BLaER1 (cell line): ENCODE data around the gene ERC2.
"Not testable (repeated sequence)": the region's sequence is repeated elsewhere in the genome, so short reads cannot be mapped to it uniquely, and the experiment has no call there.

Experiments used
- H3K27ac ChIP-seq: shearing (Covaris generic); formaldehyde crosslinking; 2 replicates; pipeline ENCODE4 v1.8.1; 2022
- H3K27me3 ChIP-seq: shearing (Covaris generic); formaldehyde crosslinking; 2 replicates; pipeline ENCODE4 v1.8.1; 2022
- H3K36me3 ChIP-seq: shearing (Covaris generic); formaldehyde crosslinking; 2 replicates; pipeline ENCODE4 v1.8.1; 2022
- H3K4me1 ChIP-seq: shearing (Covaris generic); formaldehyde crosslinking; 2 replicates; pipeline ENCODE4 v1.8.1; 2022
- H3K4me2 ChIP-seq: shearing (Covaris generic); formaldehyde crosslinking; 2 replicates; pipeline ENCODE4 v1.8.1; 2022
- H3K4me3 ChIP-seq: shearing (Covaris generic); formaldehyde crosslinking; 2 replicates; pipeline ENCODE4 v1.8.1; 2022
- H3K9ac ChIP-seq: shearing (Covaris generic); formaldehyde crosslinking; 2 replicates; pipeline ENCODE4 v1.8.1; 2022
- H3K9me3 ChIP-seq: shearing (Covaris generic); formaldehyde crosslinking; 2 replicates; pipeline ENCODE4 v1.8.1; 2022
- H4K20me1 ChIP-seq: shearing (Covaris generic); formaldehyde crosslinking; 2 replicates; pipeline ENCODE4 v1.8.1; 2022
- Cebpa-rat ChIP-seq: shearing (Covaris generic); IDR thresholded peaks from 2 replicates; pipeline ENCODE4 v1.8.1; 2022

The ERC2 gene

DNA sequence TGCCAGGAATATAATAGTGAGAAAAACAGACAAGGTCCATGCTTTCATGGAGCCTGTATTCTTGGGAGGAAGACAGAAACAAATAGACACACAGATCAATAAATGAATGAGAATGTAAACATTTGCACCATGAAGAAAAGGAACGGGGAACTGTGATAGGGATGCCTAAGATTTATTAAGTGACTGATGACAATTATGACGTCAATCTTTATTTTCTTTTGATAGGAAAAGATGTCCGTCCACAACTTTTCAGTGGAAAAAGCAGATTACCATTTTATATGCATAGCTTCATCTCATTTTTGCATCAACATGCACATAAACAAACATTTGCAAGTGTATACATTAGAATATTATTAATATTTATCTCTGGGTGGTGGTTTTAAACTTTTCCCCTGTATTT, 953.3 kb downstream of the ERC2 start:
- Histone ChIP-seq H3K27me3 (no peaks in the 10 kb centered on the region), H3K4me1 (no peaks in the 10 kb centered on the region), H3K36me3 (no peaks in the 10 kb centered on the region), H3K4me2 (no peak overlapping the region), H3K9me3 (no peaks in the 10 kb centered on the region), H4K20me1 (no peaks in the 10 kb centered on the region), H3K27ac (no peak overlapping the region), H3K4me3 (no peak overlapping the region), H3K9ac (no peak overlapping the region)
- no peak for TF ChIP-seq Cebpa-rat

GRCh38 chr3:55512571-55513343, 955.5 kb downstream of the ERC2 start:
- H3K4me3 ChIP-seq: no peak overlapping the region
- no peak overlapping the region for H3K27ac ChIP-seq
- H3K9me3 ChIP-seq: no peaks in the 10 kb centered on the region
- no peak for TF ChIP-seq Cebpa-rat
- H3K4me2 ChIP-seq: no peak overlapping the region
- no peaks in the 10 kb centered on the region for H3K4me1 ChIP-seq
- H3K9ac ChIP-seq: no peak overlapping the region
- no peaks in the 10 kb centered on the region for H4K20me1 ChIP-seq
- no peaks in the 10 kb centered on the region for H3K27me3 ChIP-seq
- H3K36me3 ChIP-seq: no peaks in the 10 kb centered on the region

DNA sequence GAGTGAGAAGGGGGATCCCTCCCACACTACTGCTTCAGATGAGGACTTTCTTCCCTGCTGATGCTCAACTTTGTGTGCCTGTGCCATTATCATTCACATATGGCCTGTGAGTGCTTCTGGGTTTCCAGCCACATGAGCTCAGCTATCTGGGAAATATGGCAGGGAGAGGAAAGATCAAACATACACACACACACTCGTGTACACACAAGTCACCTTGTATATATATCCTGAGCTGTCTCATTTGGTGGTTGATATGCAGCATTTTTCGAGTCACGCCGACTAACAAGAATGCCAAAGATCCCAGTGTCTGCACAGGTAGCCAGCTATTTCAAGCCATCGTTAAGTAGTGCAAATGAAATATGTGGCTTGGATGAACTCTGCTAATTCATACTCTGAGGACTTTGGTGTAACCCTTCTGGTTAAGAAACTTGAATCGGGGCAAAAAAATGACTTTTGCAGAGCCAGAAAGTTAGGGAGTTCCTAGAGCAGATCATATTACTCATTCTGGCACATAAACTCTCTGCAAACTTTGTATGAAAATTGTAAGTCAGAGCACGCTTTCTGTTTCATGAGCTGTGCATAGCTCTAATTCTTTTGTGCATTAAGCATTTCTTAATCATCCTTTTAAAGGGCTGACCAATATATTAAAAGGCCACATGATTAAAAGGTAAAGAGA, 956.2 kb downstream of the ERC2 start:
- Histone ChIP-seq H3K27me3 (no peaks in the 10 kb centered on the region), H3K9ac (no peak overlapping the region), H4K20me1 (no peaks in the 10 kb centered on the region), H3K27ac (no peak overlapping the region), H3K36me3 (no peaks in the 10 kb centered on the region), H3K4me1 (no peaks in the 10 kb centered on the region), H3K9me3 (no peaks in the 10 kb centered on the region), H3K4me3 (no peak overlapping the region), H3K4me2 (no peak overlapping the region)
- TF ChIP-seq Cebpa-rat: no peak

DNA sequence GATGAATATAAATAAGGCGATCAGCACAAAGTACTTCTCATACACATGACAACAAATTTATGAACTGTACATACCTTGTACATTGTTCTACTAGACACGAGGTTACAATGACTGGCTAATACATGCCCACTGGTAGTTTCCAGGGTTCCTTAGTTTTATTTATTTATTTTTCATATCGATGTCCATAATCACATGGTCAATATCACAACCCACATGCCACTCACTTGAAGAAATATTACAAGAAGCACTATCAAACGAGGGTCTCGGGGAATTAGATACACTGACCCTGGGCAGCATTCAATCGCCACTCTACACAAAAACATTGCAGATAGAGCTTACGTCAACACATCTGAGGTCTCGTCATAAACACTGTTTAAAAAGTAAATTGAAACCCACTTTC, 959.9 kb downstream of the ERC2 start:
- no peak overlapping the region for H3K27ac ChIP-seq
- no peak overlapping the region for H3K9ac ChIP-seq
- H3K4me3 ChIP-seq: no peak overlapping the region
- H4K20me1 ChIP-seq: no peaks in the 10 kb centered on the region
- no peaks in the 10 kb centered on the region for H3K36me3 ChIP-seq
- H3K4me2 ChIP-seq: no peak overlapping the region
- no peaks in the 10 kb centered on the region for H3K27me3 ChIP-seq
- no peak for TF ChIP-seq Cebpa-rat
- no peaks in the 10 kb centered on the region for H3K9me3 ChIP-seq
- no peaks in the 10 kb centered on the region for H3K4me1 ChIP-seq

DNA sequence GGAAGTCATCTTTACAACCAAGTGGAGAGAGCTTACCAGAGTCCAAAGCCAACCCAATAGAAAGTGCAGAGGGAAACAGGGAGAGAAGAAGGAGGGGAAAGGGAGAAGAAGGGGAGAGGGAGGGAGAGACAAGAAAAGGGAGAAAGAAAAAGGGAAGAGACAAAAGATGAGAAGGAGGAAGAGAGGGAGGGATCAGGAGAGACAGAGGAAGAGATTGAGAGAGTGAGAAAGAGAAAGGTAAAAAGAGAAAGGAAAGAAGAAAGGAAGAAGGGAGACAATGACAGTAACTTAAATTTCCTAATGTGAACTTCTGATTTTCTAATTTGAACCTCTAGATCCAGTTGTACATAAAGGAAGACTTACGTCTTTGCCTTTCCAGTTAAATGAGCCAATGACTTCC, 960.5 kb downstream of the ERC2 start:
- TF ChIP-seq Cebpa-rat: no peak
- H3K4me2 ChIP-seq: no peak overlapping the region
- no peaks in the 10 kb centered on the region for H3K36me3 ChIP-seq
- H3K27me3 ChIP-seq: no peaks in the 10 kb centered on the region
- H4K20me1 ChIP-seq: no peaks in the 10 kb centered on the region
- H3K4me1 ChIP-seq: no peaks in the 10 kb centered on the region
- H3K4me3 ChIP-seq: no peak overlapping the region
- no peak overlapping the region for H3K9ac ChIP-seq
- H3K27ac ChIP-seq: no peak overlapping the region
- no peaks in the 10 kb centered on the region for H3K9me3 ChIP-seq

DNA sequence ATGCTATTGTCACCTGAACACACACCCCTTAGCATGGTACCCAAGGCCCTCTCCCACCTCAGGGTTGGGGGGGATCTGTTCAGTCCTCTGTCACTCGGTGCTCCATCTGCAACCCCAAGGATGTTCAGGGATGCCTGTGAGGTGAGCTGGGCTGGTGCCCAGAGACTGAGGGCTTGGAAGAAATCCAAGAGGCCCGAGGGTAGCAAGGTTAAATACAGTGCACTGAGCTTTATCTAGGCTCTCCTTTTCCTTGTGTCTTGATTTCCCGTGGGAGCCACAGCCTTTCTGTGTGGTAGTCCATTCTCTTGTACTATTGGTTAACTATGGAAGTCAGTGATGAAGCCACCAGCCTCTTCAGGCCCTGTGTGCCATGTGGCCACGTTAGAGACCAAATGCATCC, 962.5 kb downstream of the ERC2 start:
- Histone ChIP-seq H3K27ac (no peak overlapping the region), H3K4me3 (no peak overlapping the region), H4K20me1 (no peaks in the 10 kb centered on the region), H3K36me3 (no peaks in the 10 kb centered on the region), H3K9ac (no peak overlapping the region), H3K4me2 (no peak overlapping the region), H3K9me3 (no peaks in the 10 kb centered on the region), H3K4me1 (no peaks in the 10 kb centered on the region), H3K27me3 (no peaks in the 10 kb centered on the region)
- no peak for TF ChIP-seq Cebpa-rat

GRCh38 chr3:55505102-55505501, 963.2 kb downstream of the ERC2 start:
- H3K36me3 ChIP-seq, H3K9me3 ChIP-seq, H3K27ac ChIP-seq, H3K9ac ChIP-seq, H3K4me1 ChIP-seq, H4K20me1 ChIP-seq, H3K4me2 ChIP-seq, H3K27me3 ChIP-seq, H3K4me3 ChIP-seq: not testable (repeated sequence)

DNA sequence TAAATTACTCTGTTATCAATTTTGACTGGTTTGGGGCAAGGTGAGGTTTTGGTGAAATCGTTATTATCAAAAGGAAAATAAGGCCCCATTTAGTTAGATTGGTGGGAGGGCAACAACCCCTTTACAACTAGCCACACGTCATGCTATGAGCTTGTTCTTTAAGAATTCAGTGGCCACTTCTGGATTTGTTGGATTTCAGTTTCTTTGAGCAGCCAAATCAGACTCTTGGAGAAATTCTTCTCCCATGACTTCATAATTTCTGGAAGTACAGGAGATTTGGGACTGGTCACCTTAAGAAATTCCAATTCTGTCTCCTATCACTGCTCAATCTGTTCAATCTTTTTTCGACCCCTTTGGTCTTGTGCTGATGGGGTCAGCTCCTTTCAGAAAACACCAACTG, 966.4 kb downstream of the ERC2 start:
- H4K20me1 ChIP-seq: no peaks in the 10 kb centered on the region
- H3K36me3 ChIP-seq: no peaks in the 10 kb centered on the region
- no peaks in the 10 kb centered on the region for H3K9me3 ChIP-seq
- H3K4me1 ChIP-seq: no peaks in the 10 kb centered on the region
- TF ChIP-seq Cebpa-rat: no peak
- no peak overlapping the region for H3K9ac ChIP-seq
- no peak overlapping the region for H3K4me3 ChIP-seq
- H3K4me2 ChIP-seq: no peak overlapping the region
- no peak overlapping the region for H3K27ac ChIP-seq
- H3K27me3 ChIP-seq: no peaks in the 10 kb centered on the region

GRCh38 chr3:55500555-55501330, 967.5 kb downstream of the ERC2 start:
- H3K27me3 ChIP-seq: no peaks in the 10 kb centered on the region
- no peaks in the 10 kb centered on the region for H3K4me1 ChIP-seq
- no peaks in the 10 kb centered on the region for H3K36me3 ChIP-seq
- no peak overlapping the region for H3K4me2 ChIP-seq
- no peaks in the 10 kb centered on the region for H4K20me1 ChIP-seq
- H3K27ac ChIP-seq: no peak overlapping the region
- no peaks in the 10 kb centered on the region for H3K9me3 ChIP-seq
- no peak for TF ChIP-seq Cebpa-rat
- H3K9ac ChIP-seq: no peak overlapping the region
- H3K4me3 ChIP-seq: no peak overlapping the region

GRCh38 chr3:55498520-55498919, 969.7 kb downstream of the ERC2 start:
- H3K4me1 ChIP-seq: no peaks in the 10 kb centered on the region
- H3K4me3 ChIP-seq: no peak overlapping the region
- H3K4me2 ChIP-seq: no peak overlapping the region
- H3K27me3 ChIP-seq: no peaks in the 10 kb centered on the region
- no peak overlapping the region for H3K9ac ChIP-seq
- no peaks in the 10 kb centered on the region for H3K9me3 ChIP-seq
- no peak overlapping the region for H3K27ac ChIP-seq
- no peak for TF ChIP-seq Cebpa-rat
- no peaks in the 10 kb centered on the region for H3K36me3 ChIP-seq
- no peaks in the 10 kb centered on the region for H4K20me1 ChIP-seq
